K562 (cell line): ENCODE results near the gene CTU1. TPM values are rescaled to one million over a fixed set of nuclear protein-coding genes. Genes with fewer than 3 reads are reported as not detected.
A peak's percentile ranks its signal among the peaks of the same experiment; 100 is the strongest.

Source experiments
- ATAC-seq: fragments of 200-7000 bp; cut with Tn5 transposase; 3 replicates; pipeline ENCODE4 v1.9.1; 2020; ENCODE audit warnings: moderate library complexity
- BruUV-seq: library from RNA; stranded (reverse); fragments of 400-500 nt; replicated peaks from 2 replicates; lab custom pipeline; 2021; lab: Mats Ljungman, UMichigan
- CTCF ChIA-PET: fragments of 300-600 bp; formaldehyde crosslinking; extraction: SDS; loops from one replicate; lab custom pipeline; 2021; ENCODE audit warnings: low intra/inter-chr PET ratio; lab: Yijun Ruan, JAX
- POLR2A ChIA-PET: fragments of 300-600, 350-650 bp; sonication (Branson Sonifier 250); formaldehyde crosslinking; extraction: SDS; loops from one replicate; lab custom pipeline; 2021; ENCODE audit warnings: antibody characterized with exemption, inconsistent platforms; lab: Yijun Ruan, JAX
- DNase-seq, 4 experiments: peaks; one replicate each; pipeline versions ENCODE4 v3.0.0 to v3.0.0-alpha.2; 2011 to 2018; ENCODE audit warnings: low spot score in 3 of 4, mixed read lengths in 3 of 4; ENCODE audit errors: extremely low read depth in 1 of 4
- FAIRE-seq: peaks from 2 replicates; lab custom pipeline; 2011; peaks lifted over from hg19 to GRCh38; lab: Jason Lieb, UNC
- H2AFZ ChIP-seq: 2 replicates; pipeline ENCODE4 v1.6.0; 2011; ENCODE audit warnings: low read depth, low read length, control low read depth, inconsistent platforms
- H3K27ac ChIP-seq: fragments of 200-600 bp; 3 replicates; pipeline ENCODE4 v1.8.0; 2011; ENCODE audit warnings: low read depth, mild to moderate bottlenecking, control low read depth, inconsistent platforms, low read length, moderate library complexity, mixed read lengths; ENCODE audit errors: extremely low read depth
- H3K27me3 ChIP-seq, 2 experiments: fragments of 300-600 bp in 1 of 2; 2 replicates in 1 of 2; 3 replicates in 1 of 2; pipeline versions ENCODE4 v1.6.0 to v1.8.0; 2011; ENCODE audit warnings: inconsistent platforms in 2 of 2, low read length in 2 of 2, mild to moderate bottlenecking in 1 of 2, mixed read lengths in 1 of 2, moderate library complexity in 1 of 2; ENCODE audit not compliant: control insufficient read depth in 2 of 2, insufficient read depth in 2 of 2
- H3K36me3 ChIP-seq: fragments of 300-600 bp; 3 replicates; pipeline ENCODE4 v1.8.0; 2011; ENCODE audit warnings: mild to moderate bottlenecking, low read length, inconsistent platforms; ENCODE audit not compliant: control insufficient read depth, insufficient read depth
- H3K4me1 ChIP-seq, 2 experiments: fragments of 200-600 bp in 1 of 2; replicated peaks in 1 of 2; 2 replicates in 1 of 2; 3 replicates in 1 of 2; pipeline versions ENCODE4 v1.5.1 to v1.8.0; 2011; ENCODE audit warnings: inconsistent platforms in 2 of 2, low read length in 2 of 2, mild to moderate bottlenecking in 1 of 2, mixed read lengths in 1 of 2, moderate library complexity in 1 of 2; ENCODE audit not compliant: control insufficient read depth in 2 of 2, insufficient read depth in 2 of 2
- H3K4me2 ChIP-seq: 2 replicates; pipeline ENCODE4 v1.6.1; 2011; ENCODE audit warnings: low read length, control low read depth, inconsistent platforms, mixed read lengths; ENCODE audit not compliant: insufficient read depth
- H3K4me3 ChIP-seq: fragments of 200-600 bp; sonication (generic), shearing (Covaris generic); 2 replicates; pipeline ENCODE4 v1.5.1; 2016; ENCODE audit warnings: control low read depth, inconsistent platforms
- H3K79me2 ChIP-seq: fragments of 200-600 bp; 3 replicates; pipeline ENCODE4 v1.8.0; 2011; ENCODE audit warnings: low read length, inconsistent platforms; ENCODE audit not compliant: control insufficient read depth, insufficient read depth
- H3K9ac ChIP-seq, 2 experiments: 2 replicates each; pipeline versions ENCODE4 v1.6.0 to v1.6.1; 2011; ENCODE audit warnings: low read depth in 2 of 2, low read length in 2 of 2, control low read depth in 1 of 2, inconsistent platforms in 1 of 2, mild to moderate bottlenecking in 1 of 2, mixed read lengths in 1 of 2; ENCODE audit not compliant: insufficient read depth in 1 of 2
- H3K9me1 ChIP-seq: one replicate; pipeline ENCODE4 v1.6.0; 2011; ENCODE audit warnings: inconsistent platforms, mild to moderate bottlenecking, low read length, moderate library complexity; ENCODE audit not compliant: control insufficient read depth, insufficient read depth
- H3K9me3 ChIP-seq: replicated peaks from 2 replicates; pipeline ENCODE4 v1.5.1; 2011; ENCODE audit warnings: low read depth, low read length, inconsistent platforms; ENCODE audit not compliant: control insufficient read depth, insufficient read depth
- H4K20me1 ChIP-seq: replicated peaks from 2 replicates; pipeline ENCODE4 v1.6.1; 2011; ENCODE audit warnings: low read length, inconsistent platforms, mixed read lengths; ENCODE audit not compliant: control insufficient read depth, insufficient read depth
- CBFA2T3 ChIP-seq: fragments of 450-650 bp; IDR thresholded peaks from 2 replicates; pipeline ENCODE4 v1.6.1; 2017
- CBX1 ChIP-seq: sonication (generic); IDR thresholded peaks from 2 replicates; pipeline ENCODE4 v1.6.1; 2016; ENCODE audit warnings: antibody characterized with exemption, low read depth, mild to moderate bottlenecking
- CHCHD3 ChIP-seq: fragments of 250-450 bp; sonication (Bioruptor Pico); IDR thresholded peaks from 2 replicates; pipeline ENCODE4 v2.1.2; 2022; ENCODE audit warnings: mild to moderate bottlenecking
- GABPB1 ChIP-seq: sonication (generic); formaldehyde crosslinking; IDR thresholded peaks from 2 replicates; pipeline ENCODE4 v1.8.0; 2022; ENCODE audit warnings: mild to moderate bottlenecking, missing genetic modification reagents
- NUFIP1 ChIP-seq: fragments of 450-650 bp; IDR thresholded peaks from 2 replicates; pipeline ENCODE4 v1.6.1; 2018; ENCODE audit not compliant: partially characterized antibody
- PHTF2 ChIP-seq: fragments of 250-450 bp; sonication (Bioruptor Pico); IDR thresholded peaks from 2 replicates; pipeline ENCODE4 v1.5.0; 2021; ENCODE audit warnings: mild to moderate bottlenecking
- RBFOX2 ChIP-seq: fragments of 200-400 bp; formaldehyde crosslinking; IDR thresholded peaks from 2 replicates; pipeline ENCODE4 v1.6.1; 2017; ENCODE audit warnings: low read depth, mild to moderate bottlenecking, low read length, moderate library complexity
- SMARCC2 ChIP-seq: fragments of 450-650 bp; IDR thresholded peaks from 2 replicates; pipeline ENCODE4 v1.6.1; 2017; ENCODE audit warnings: antibody characterized with exemption, moderate library complexity, mild to moderate bottlenecking, low read depth
- SREBF1 ChIP-seq: fragments of 150-350 bp; IDR thresholded peaks from 2 replicates; pipeline ENCODE4 v1.6.1; 2014; ENCODE audit warnings: antibody characterized with exemption, low read depth, low read length, borderline replicate concordance
- U2AF1 ChIP-seq: fragments of 200-400 bp; formaldehyde crosslinking; optimal IDR thresholded peaks from 2 replicates; pipeline ENCODE3; 2017; ENCODE audit warnings: mild to moderate bottlenecking, low read depth, low read length, moderate library complexity
- ZNF184 ChIP-seq: sonication (generic); formaldehyde crosslinking; IDR thresholded peaks from 2 replicates; pipeline ENCODE4 v1.5.0; 2020; ENCODE audit warnings: missing genetic modification reagents
- ZNF354B ChIP-seq: fragments of 250-450 bp; sonication (Bioruptor Pico); IDR thresholded peaks from 2 replicates; pipeline ENCODE4 v1.4.0; 2020
- WGBS: fragments of 100-300 bp; shearing (Covaris generic); methylation state at CpG from one replicate; pipeline ENCODE4 v1.1.6; 2016; ENCODE audit warnings: low coverage, mixed read lengths; ENCODE audit not compliant: insufficient coverage; ENCODE audit errors: missing lambda C conversion rate; 5-methylcytosine and 5-hydroxymethylcytosine counted together
- in situ Hi-C: fragments of 300-500 bp; cut with MboI; formaldehyde crosslinking; loops from 4 replicates; pipeline ENCODE4 v1.15.0; 2018; ENCODE audit warnings: inconsistent platforms, mixed read lengths
- intact Hi-C: fragments of 100-400 bp; cut with micrococcal nuclease; formaldehyde crosslinking; loops from 2 replicates; pipeline ENCODE4 v1.14.2; 2022
- polyA plus RNA-seq, 8 experiments: library from polyadenylated mRNA; depleted of rRNA in 4 of 8; stranded (reverse) in 5 of 8; unstranded in 3 of 8; fragments of >200 nt; fragmentation: Nextera tagmentation in 2 of 8; fragmentation: Illumina TruSeq in 1 of 8; extraction: Ambion mirVana in 2 of 8; extraction: Trizol in 1 of 8; gene quantifications; 2 replicates each; pipeline versions ENCODE4 v1.2.1 to v1.2.3, GENCODE V29; 2011 to 2014; ENCODE audit warnings: inconsistent platforms in 1 of 8, missing spikeins in 1 of 8
- total RNA-seq, 7 experiments: library from RNA; depleted of rRNA in 6 of 7; stranded (reverse); fragments of >200 nt in 6 of 7; fragmentation: Illumina TruSeq in 2 of 7; extraction: Trizol in 2 of 7; gene quantifications; 2 replicates each; pipeline versions ENCODE4 v1.2.1 to v1.2.3, GENCODE V29; 2011 to 2021; ENCODE audit warnings: low replicate concordance in 1 of 7
- TF ChIP-seq, protein P1 (sequence below): fragments of 450-650 bp; IDR thresholded peaks from 2 replicates; pipeline ENCODE4 v1.6.1; 2016; ENCODE audit warnings: mild to moderate bottlenecking
- TF ChIP-seq, protein P2 (sequence below): sonication (generic); formaldehyde crosslinking; IDR thresholded peaks from 2 replicates; pipeline ENCODE4 v1.8.0; 2022; ENCODE audit warnings: mild to moderate bottlenecking, low read depth, missing genetic modification reagents
- TF ChIP-seq, protein P3 (sequence below): fragments of 450-650 bp; IDR thresholded peaks from 2 replicates; pipeline ENCODE4 v1.6.1; 2016; ENCODE audit warnings: low read depth, mild to moderate bottlenecking, moderate library complexity
- TF ChIP-seq, protein P4 (sequence below): fragments of 250-450 bp; sonication (Bioruptor Pico); IDR thresholded peaks from 2 replicates; pipeline ENCODE4 v1.8.0; 2022; ENCODE audit warnings: inconsistent platforms, mild to moderate bottlenecking, moderate library complexity, borderline replicate concordance

Gene CTU1
- total and polyA plus RNA-seq, 9 of the 15 experiments (the other 6 are each of a cell fraction or from before 2014, with no cell fraction given), result 0.03 to 18.4 (median 2.3) TPM; not detected in 1

DNA sequence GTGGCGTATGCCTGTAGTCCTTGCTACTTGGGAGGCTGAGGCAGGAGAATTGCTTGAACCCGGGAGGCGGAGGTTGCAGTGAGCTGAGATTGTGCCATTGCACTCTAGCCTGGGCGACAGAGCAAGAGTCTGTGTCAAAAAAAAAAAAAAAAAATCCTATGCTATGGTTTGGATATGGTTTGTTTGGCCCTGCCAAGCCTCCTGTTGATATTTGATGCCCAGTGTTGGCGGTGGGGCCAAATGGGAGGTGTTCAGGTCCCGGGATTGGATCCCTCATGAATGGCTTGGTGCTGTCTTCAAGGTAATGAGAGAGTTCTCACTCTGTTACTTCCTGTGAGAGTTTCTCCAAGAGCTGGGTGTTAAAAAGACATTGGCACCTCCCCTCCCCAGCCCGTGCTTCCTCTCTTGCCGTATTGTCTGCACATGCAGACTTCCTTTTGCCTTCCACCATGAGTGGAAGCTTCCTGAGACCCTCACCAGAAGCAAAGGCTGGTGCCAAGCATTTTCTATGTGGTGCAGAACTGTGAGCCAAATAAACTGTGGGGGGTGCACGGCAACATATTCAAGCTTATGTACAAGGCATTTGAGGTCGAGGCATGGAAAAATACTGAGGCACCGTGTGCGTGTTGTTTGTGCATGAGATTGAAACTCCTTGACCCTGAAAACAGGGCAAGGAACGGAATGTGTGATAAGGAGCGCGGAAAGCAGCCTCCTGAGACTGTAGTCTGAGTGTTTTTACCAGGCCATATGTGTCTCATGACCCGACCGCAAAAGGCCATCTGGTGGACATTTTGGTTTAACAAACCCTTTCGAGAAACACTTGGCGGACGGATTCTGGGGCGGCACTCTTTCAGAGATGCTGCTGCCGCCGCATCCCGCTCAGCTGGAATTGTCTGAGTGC, 23.8 kb upstream of the CTU1 start:
- ATAC-seq (peak; percentile 88), DNase-seq (peak; percentile 67 to 84 (median 71)), FAIRE-seq (peak; percentile 91)
- WGBS, result 16% methylated on average over 24 of the region's 24 CpGs
- no TSS peak for BruUV-seq
- ChIA-PET CTCF (interaction anchor here (0.6 kb wide), 2 partner anchors 199 to 218 kb away, joined by 3 to 4 read pairs; no protein-coding TSS in a partner anchor), POLR2A (no interaction called here)
- peaks cover 3 to 22% of the 10 kb centered on the region in 2 experiments; a peak in 2 of 5 replicates for H3K27me3 ChIP-seq
- no peaks in the 10 kb centered on the region for H3K79me2 ChIP-seq
- peaks cover 19 to 33% of the 10 kb centered on the region in 2 experiments for H3K4me1 ChIP-seq
- H3K9ac ChIP-seq, result no peak overlapping the region
- intact Hi-C loops (loop anchor here (2.0 kb wide), 1 partner anchor 35 kb away; no protein-coding TSS in a partner anchor), in situ Hi-C loops (no loop called here)
- H3K4me2 ChIP-seq, result peak overlapping the region; percentile 54
- no peaks in the 10 kb centered on the region for H3K36me3 ChIP-seq
- peaks cover 4% of the 10 kb centered on the region; the same call in 1 of the 2 replicates for H4K20me1 ChIP-seq
- H3K9me1 ChIP-seq, result no peaks in the 10 kb centered on the region
- no peak overlapping the region for H3K27ac ChIP-seq
- H2AFZ ChIP-seq, result peak overlapping the region; percentile 73
- no peak overlapping the region for H3K4me3 ChIP-seq
- H3K9me3 ChIP-seq, result no peaks in the 10 kb centered on the region; the same call in 1 of the 2 replicates
- TF ChIP-seq U2AF1 (no peak), CHCHD3 (no peak), NUFIP1 (no peak), SREBF1 (no peak), PHTF2 (CRISPR knock-in tag) (no peak), ZNF184 (CRISPR knock-in tag) (no peak), ZNF354B (CRISPR knock-in tag) (no peak), CBX1 (no peak), SMARCC2 (no peak), RBFOX2 (no peak), CBFA2T3 (peak; percentile 82), GABPB1 (CRISPR knock-in tag) (peak; percentile 61; the same call in 1 of the 2 replicates)
- TF ChIP-seq, protein P1, sequence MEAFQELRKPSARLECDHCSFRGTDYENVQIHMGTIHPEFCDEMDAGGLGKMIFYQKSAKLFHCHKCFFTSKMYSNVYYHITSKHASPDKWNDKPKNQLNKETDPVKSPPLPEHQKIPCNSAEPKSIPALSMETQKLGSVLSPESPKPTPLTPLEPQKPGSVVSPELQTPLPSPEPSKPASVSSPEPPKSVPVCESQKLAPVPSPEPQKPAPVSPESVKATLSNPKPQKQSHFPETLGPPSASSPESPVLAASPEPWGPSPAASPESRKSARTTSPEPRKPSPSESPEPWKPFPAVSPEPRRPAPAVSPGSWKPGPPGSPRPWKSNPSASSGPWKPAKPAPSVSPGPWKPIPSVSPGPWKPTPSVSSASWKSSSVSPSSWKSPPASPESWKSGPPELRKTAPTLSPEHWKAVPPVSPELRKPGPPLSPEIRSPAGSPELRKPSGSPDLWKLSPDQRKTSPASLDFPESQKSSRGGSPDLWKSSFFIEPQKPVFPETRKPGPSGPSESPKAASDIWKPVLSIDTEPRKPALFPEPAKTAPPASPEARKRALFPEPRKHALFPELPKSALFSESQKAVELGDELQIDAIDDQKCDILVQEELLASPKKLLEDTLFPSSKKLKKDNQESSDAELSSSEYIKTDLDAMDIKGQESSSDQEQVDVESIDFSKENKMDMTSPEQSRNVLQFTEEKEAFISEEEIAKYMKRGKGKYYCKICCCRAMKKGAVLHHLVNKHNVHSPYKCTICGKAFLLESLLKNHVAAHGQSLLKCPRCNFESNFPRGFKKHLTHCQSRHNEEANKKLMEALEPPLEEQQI, result no peak
- TF ChIP-seq, protein P2, sequence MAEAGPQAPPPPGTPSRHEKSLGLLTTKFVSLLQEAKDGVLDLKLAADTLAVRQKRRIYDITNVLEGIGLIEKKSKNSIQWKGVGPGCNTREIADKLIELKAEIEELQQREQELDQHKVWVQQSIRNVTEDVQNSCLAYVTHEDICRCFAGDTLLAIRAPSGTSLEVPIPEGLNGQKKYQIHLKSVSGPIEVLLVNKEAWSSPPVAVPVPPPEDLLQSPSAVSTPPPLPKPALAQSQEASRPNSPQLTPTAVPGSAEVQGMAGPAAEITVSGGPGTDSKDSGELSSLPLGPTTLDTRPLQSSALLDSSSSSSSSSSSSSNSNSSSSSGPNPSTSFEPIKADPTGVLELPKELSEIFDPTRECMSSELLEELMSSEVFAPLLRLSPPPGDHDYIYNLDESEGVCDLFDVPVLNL (CRISPR knock-in tag), result no peak
- TF ChIP-seq, protein P3, sequence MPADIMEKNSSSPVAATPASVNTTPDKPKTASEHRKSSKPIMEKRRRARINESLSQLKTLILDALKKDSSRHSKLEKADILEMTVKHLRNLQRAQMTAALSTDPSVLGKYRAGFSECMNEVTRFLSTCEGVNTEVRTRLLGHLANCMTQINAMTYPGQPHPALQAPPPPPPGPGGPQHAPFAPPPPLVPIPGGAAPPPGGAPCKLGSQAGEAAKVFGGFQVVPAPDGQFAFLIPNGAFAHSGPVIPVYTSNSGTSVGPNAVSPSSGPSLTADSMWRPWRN, result no peak; the same call in 1 of the 2 replicates
- TF ChIP-seq, protein P4, sequence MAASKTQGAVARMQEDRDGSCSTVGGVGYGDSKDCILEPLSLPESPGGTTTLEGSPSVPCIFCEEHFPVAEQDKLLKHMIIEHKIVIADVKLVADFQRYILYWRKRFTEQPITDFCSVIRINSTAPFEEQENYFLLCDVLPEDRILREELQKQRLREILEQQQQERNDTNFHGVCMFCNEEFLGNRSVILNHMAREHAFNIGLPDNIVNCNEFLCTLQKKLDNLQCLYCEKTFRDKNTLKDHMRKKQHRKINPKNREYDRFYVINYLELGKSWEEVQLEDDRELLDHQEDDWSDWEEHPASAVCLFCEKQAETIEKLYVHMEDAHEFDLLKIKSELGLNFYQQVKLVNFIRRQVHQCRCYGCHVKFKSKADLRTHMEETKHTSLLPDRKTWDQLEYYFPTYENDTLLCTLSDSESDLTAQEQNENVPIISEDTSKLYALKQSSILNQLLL (CRISPR knock-in tag), result no peak
